Natural killer cell (primary cell): Measurements from ENCODE around the gene ANKRD12. TPM values are rescaled to one million over a fixed set of nuclear protein-coding genes. Genes with fewer than 3 reads are reported as not detected.

ENCODE experiments used
- ATAC-seq, 3 donors: fragments of 150-1000 bp in 2 of 3; fragments of 200-7000 bp in 1 of 3; cut with Tn5 transposase; 1 replicate in 1 of 3; 2 replicates in 2 of 3; pipeline ENCODE4 v1.10.0; 2021; ENCODE audit warnings: mild to moderate bottlenecking in 2 of 3, moderate library complexity in 2 of 3
- DNase-seq, 2 donors: peaks; one replicate each; pipeline versions ENCODE4 v3.0.0 to v3.0.0-alpha.2; 2013 to 2021; ENCODE audit warnings: mixed read lengths in 1 of 2
- H3K27ac ChIP-seq: one replicate; pipeline ENCODE4 v1.5.1; 2013; ENCODE audit warnings: mild to moderate bottlenecking, low read length
- H3K27me3 ChIP-seq: one replicate; pipeline ENCODE4 v1.6.1; 2013; ENCODE audit warnings: low read length; ENCODE audit not compliant: control insufficient read depth, insufficient read depth
- H3K36me3 ChIP-seq: one replicate; pipeline ENCODE4 v1.6.1; 2013; ENCODE audit warnings: low read length; ENCODE audit not compliant: control insufficient read depth, insufficient read depth
- H3K4me1 ChIP-seq: one replicate; pipeline ENCODE4 v1.6.1; 2013; ENCODE audit warnings: low read length; ENCODE audit not compliant: control insufficient read depth, insufficient read depth
- H3K4me3 ChIP-seq: one replicate; pipeline ENCODE4 v1.5.1; 2013; ENCODE audit warnings: low read length
- H3K9me3 ChIP-seq: one replicate; pipeline ENCODE4 v1.6.1; 2013; ENCODE audit warnings: low read length; ENCODE audit not compliant: control insufficient read depth, insufficient read depth
- H3K27ac Mint-ChIP-seq, 2 donors: one replicate each; pipeline ENCODE4 v1.8.0; 2022; ENCODE audit warnings: mild to moderate bottlenecking in 2 of 2, mixed read lengths in 2 of 2, moderate library complexity in 1 of 2
- H3K27me3 Mint-ChIP-seq, 2 donors: one replicate each; pipeline ENCODE4 v1.8.0; 2022; ENCODE audit warnings: low read depth in 2 of 2, mixed read lengths in 2 of 2
- H3K36me3 Mint-ChIP-seq: one replicate; pipeline ENCODE4 v1.8.0; 2022; ENCODE audit warnings: mixed read lengths
- H3K4me1 Mint-ChIP-seq, 2 donors: one replicate each; pipeline ENCODE4 v1.8.0; 2022; ENCODE audit warnings: mixed read lengths in 2 of 2
- H3K4me3 Mint-ChIP-seq: one replicate; pipeline ENCODE4 v1.8.0; 2022; ENCODE audit warnings: mild to moderate bottlenecking, moderate library complexity, mixed read lengths
- H3K9me3 Mint-ChIP-seq, 2 donors: one replicate each; pipeline ENCODE4 v1.8.0; 2022; ENCODE audit warnings: mixed read lengths in 2 of 2
- WGBS: methylation state at CpG from one replicate; pipeline ENCODE4 v1.1.7; 2013; ENCODE audit warnings: missing lambda C conversion rate; ENCODE audit not compliant: insufficient coverage; 5-methylcytosine and 5-hydroxymethylcytosine counted together
- intact Hi-C: fragments of 100-400 bp; cut with micrococcal nuclease; formaldehyde crosslinking; loops from one replicate; pipeline ENCODE4 v1.14.2; 2022
- total RNA-seq, 4 donors: library from RNA; stranded (reverse); fragments of 120-200 nt in 1 of 4; gene quantifications; one replicate each; pipeline versions ENCODE4 v1.2.3 to v1.2.4, GENCODE V29; 2013 to 2022
- TF ChIP-seq, protein P1 (sequence below): fragments of 200-600 bp; IDR thresholded peaks from one replicate; pipeline ENCODE4 v1.8.0; 2022; ENCODE audit warnings: antibody characterized with exemption

Gene ANKRD12
- total RNA-seq, 3 donors from 2014 or later (not counting 1 experiment from before 2014, with no cell fraction given), result 136 to 148 (median 141) TPM

DNA sequence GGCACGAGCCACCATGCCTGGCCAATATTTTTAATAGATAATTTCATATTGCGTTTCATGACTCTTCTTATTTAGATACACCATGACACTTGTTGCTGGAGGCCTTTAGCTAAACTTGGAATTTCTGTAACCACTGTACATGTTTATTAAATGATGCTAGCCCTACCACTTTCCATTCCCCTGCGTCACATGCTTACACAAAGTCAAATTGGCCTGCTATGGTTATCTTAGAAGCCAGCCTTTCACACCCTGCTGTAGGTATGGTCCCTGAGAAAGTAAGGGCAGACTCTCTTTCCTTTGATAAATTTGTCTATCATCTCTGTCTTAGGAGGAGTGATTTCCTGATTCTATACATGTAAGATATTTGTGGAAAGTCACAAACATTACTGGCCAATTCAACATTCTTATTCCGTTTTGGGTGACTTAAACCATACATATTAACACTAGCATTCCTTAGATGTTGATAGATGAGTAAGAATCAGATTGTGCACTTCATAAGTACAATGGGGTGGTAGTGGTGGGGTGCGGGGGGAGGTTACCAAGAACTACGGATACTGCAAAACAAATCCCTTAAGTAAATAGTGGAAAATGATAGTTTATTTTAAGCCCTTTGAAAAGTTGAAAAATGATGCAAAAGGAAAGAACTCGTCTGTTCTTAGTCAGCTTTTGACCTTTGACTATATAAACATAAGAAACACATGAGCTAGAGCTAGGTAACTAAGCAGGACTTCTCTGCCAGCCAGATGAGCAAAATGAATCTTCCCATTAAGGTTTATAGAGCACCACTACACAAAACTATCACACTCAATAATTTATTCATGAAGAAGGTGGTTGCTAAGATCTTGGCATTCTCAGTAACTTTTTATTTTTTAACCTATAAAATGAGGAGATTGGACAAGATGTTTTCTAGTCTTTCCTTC lies 42.0 kb upstream of the ANKRD12 start:
- Mint-ChIP-seq H3K36me3 (no peaks in the 10 kb centered on the region), H3K4me3 (no peak overlapping the region), H3K9me3 (no peaks in the 10 kb centered on the region), H3K27me3 (no peaks in the 10 kb centered on the region), H3K4me1 (peaks cover 9 to 10% of the 10 kb centered on the region in 2 donors), H3K27ac (peak overlapping the region in 1 of 2 donors; percentile 9)
- no peaks in the 10 kb centered on the region for H3K9me3 ChIP-seq
- TF ChIP-seq, protein P1, sequence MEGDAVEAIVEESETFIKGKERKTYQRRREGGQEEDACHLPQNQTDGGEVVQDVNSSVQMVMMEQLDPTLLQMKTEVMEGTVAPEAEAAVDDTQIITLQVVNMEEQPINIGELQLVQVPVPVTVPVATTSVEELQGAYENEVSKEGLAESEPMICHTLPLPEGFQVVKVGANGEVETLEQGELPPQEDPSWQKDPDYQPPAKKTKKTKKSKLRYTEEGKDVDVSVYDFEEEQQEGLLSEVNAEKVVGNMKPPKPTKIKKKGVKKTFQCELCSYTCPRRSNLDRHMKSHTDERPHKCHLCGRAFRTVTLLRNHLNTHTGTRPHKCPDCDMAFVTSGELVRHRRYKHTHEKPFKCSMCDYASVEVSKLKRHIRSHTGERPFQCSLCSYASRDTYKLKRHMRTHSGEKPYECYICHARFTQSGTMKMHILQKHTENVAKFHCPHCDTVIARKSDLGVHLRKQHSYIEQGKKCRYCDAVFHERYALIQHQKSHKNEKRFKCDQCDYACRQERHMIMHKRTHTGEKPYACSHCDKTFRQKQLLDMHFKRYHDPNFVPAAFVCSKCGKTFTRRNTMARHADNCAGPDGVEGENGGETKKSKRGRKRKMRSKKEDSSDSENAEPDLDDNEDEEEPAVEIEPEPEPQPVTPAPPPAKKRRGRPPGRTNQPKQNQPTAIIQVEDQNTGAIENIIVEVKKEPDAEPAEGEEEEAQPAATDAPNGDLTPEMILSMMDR, result no peak
- intact Hi-C loops, result no loop called here
- DNase-seq (peak in 1 of 2 donors; percentile 23), ATAC-seq (no peak)
- 82% methylated on average over 5 of the region's 7 CpGs for WGBS
- no peaks in the 10 kb centered on the region for H3K27me3 ChIP-seq
- H3K4me3 ChIP-seq, result no peak overlapping the region
- peaks cover 4% of the 10 kb centered on the region for H3K4me1 ChIP-seq
- H3K36me3 ChIP-seq, result no peaks in the 10 kb centered on the region
- peak overlapping the region; percentile 47 for H3K27ac ChIP-seq

DNA sequence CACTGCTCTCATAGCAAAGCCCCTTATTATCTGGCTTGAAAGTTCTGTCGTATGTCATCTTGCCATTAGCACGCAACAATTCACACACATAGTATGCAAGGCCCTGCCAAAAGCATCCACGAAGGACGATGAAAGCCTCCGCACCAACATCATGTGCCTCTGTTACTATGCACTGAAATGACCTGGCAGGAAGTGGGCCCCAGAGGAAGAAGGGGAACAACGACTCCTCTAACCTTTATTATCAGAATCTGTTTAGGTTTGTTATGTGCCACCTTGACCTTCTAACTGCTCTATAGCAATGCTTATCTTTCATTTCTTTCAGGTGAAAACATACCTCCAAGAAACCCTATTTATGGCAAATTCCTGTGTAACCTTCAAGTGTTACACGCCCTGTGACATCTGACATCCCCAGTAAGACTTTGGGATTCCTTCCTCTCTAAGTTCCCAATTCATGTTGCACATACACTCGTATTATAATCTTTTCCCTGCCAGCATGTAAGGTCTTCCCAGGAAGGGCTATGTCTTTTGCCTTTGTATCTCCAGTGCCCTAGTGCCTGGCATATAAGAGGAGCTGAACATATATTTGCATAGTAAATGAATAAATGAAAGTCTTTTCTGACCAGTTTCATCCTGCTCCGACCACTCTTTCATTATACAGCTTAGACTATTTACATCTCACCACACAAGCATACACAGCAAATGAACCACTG lies 41.1 kb upstream of the ANKRD12 start:
- intact Hi-C loops, result no loop called here
- Histone ChIP-seq H3K27me3 (no peaks in the 10 kb centered on the region), H3K9me3 (no peaks in the 10 kb centered on the region), H3K4me3 (no peak overlapping the region), H3K27ac (peak overlapping the region; percentile 47), H3K4me1 (peaks cover 4% of the 10 kb centered on the region), H3K36me3 (no peaks in the 10 kb centered on the region)
- Mint-ChIP-seq H3K27ac (peak overlapping the region in 1 of 2 donors; percentile 9), H3K36me3 (no peaks in the 10 kb centered on the region), H3K27me3 (no peaks in the 10 kb centered on the region), H3K4me1 (peaks cover 9 to 10% of the 10 kb centered on the region in 2 donors), H3K4me3 (no peak overlapping the region), H3K9me3 (no peaks in the 10 kb centered on the region)
- DNase-seq (peak in 1 of 2 donors; percentile 78), ATAC-seq (peak in 2 of 3 donors; percentile 30 to 59)
- TF ChIP-seq, protein P1, result no peak
- WGBS, result 28% methylated on average over 9 of the region's 9 CpGs

DNA sequence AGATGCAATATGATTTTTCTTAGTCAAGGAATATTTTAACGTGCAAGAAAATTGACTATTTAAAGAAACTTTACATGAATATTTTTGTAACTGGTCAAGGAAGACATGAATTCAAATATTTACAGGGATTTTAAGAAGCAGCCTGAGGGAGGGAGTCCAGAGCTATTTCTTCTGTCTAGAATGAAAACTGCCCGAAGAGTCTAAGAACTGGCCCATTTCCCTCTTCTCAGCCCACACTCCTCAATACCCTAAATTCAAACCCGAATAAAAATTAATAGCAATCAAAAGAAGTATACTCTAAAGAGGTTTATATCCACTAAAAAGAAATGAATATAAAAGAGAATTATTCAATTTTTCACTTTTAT lies 40.6 kb upstream of the ANKRD12 start:
- Histone ChIP-seq H3K27ac (no peak overlapping the region), H3K36me3 (no peaks in the 10 kb centered on the region), H3K9me3 (no peaks in the 10 kb centered on the region), H3K4me3 (no peak overlapping the region), H3K4me1 (peaks cover 4% of the 10 kb centered on the region), H3K27me3 (no peaks in the 10 kb centered on the region)
- Mint-ChIP-seq H3K4me3 (no peak overlapping the region), H3K9me3 (no peaks in the 10 kb centered on the region), H3K27ac (no peak overlapping the region), H3K36me3 (no peaks in the 10 kb centered on the region), H3K27me3 (no peaks in the 10 kb centered on the region), H3K4me1 (peaks cover 9 to 10% of the 10 kb centered on the region in 2 donors)
- intact Hi-C loops, result no loop called here
- no CpG with 5 or more reads among the region's 3 CpGs for WGBS
- TF ChIP-seq, protein P1, result no peak
- DNase-seq, result no peak
- no peak for ATAC-seq
